Ishikawa (cell line): Measurements from ENCODE around the gene RNF141.

Experiments used
- CEBPB ChIP-seq: IDR thresholded peaks from 2 replicates; pipeline ENCODE4 v1.6.1; 2012
- CREB1 ChIP-seq: IDR thresholded peaks from 2 replicates; pipeline ENCODE4 v1.6.1; 2012; ENCODE audit warnings: low read depth
- EGR1 ChIP-seq: IDR thresholded peaks from 2 replicates; pipeline ENCODE4 v1.6.1; 2012
- EP300 ChIP-seq: IDR thresholded peaks from 2 replicates; pipeline ENCODE4 v1.6.1; 2012; ENCODE audit warnings: borderline replicate concordance
- FOXM1 ChIP-seq: IDR thresholded peaks from 2 replicates; pipeline ENCODE4 v1.6.1; 2012; ENCODE audit warnings: low read depth, borderline replicate concordance
- MAX ChIP-seq: IDR thresholded peaks from 2 replicates; pipeline ENCODE4 v1.6.1; 2012
- NFIC ChIP-seq: IDR thresholded peaks from 2 replicates; pipeline ENCODE4 v1.6.1; 2012
- RAD21 ChIP-seq: IDR thresholded peaks from 2 replicates; pipeline ENCODE4 v1.6.1; 2012; ENCODE audit warnings: low read depth
- REST ChIP-seq: IDR thresholded peaks from 2 replicates; pipeline ENCODE4 v1.6.1; 2012; ENCODE audit warnings: low read depth, mild to moderate bottlenecking
- TAF1 ChIP-seq: IDR thresholded peaks from 2 replicates; pipeline ENCODE4 v1.6.1; 2012; ENCODE audit warnings: low read depth, mild to moderate bottlenecking
- TCF12 ChIP-seq: IDR thresholded peaks from 2 replicates; pipeline ENCODE4 v1.6.1; 2012; ENCODE audit warnings: low read depth
- TEAD4 ChIP-seq: IDR thresholded peaks from 2 replicates; pipeline ENCODE4 v1.6.1; 2012
- USF1 ChIP-seq: IDR thresholded peaks from 2 replicates; pipeline ENCODE4 v1.6.1; 2012
- YY1 ChIP-seq: IDR thresholded peaks from 2 replicates; pipeline ENCODE4 v1.6.1; 2012; ENCODE audit warnings: low read depth
- ZBTB7A ChIP-seq: IDR thresholded peaks from 2 replicates; pipeline ENCODE4 v1.6.1; 2012; ENCODE audit warnings: low read depth

Gene RNF141

GRCh38 chr11:10537600-10537999 is 3.4 kb downstream of the RNF141 start:
- TF ChIP-seq ZBTB7A (no peak), TAF1 (no peak), CEBPB (no peak), CREB1 (no peak), MAX (no peak), EP300 (no peak), USF1 (no peak), REST (no peak), EGR1 (no peak), NFIC (no peak), YY1 (no peak), TEAD4 (no peak), FOXM1 (no peak), RAD21 (no peak), TCF12 (no peak)

- TF ChIP-seq EP300 = no peak
- no peak for TF ChIP-seq EGR1
- no peak for TF ChIP-seq MAX
- no peak for TF ChIP-seq REST
- no peak for TF ChIP-seq TCF12
- no peak for TF ChIP-seq FOXM1
- no peak for TF ChIP-seq CEBPB
- TF ChIP-seq ZBTB7A = no peak
- TF ChIP-seq CREB1 = no peak
- TF ChIP-seq USF1 = no peak
- TF ChIP-seq TEAD4 = no peak
- no peak for TF ChIP-seq RAD21
- TF ChIP-seq NFIC = no peak
- no peak for TF ChIP-seq TAF1
- no peak for TF ChIP-seq YY1
These were observed 6.7 kb downstream of the RNF141 start for GRCh38 chr11:10534316-10534715.

GRCh38 chr11:10533323-10533722 is 7.7 kb downstream of the RNF141 start:
- no peak for TF ChIP-seq NFIC
- TF ChIP-seq TEAD4 = no peak
- no peak for TF ChIP-seq MAX
- no peak for TF ChIP-seq CREB1
- no peak for TF ChIP-seq CEBPB
- no peak for TF ChIP-seq REST
- TF ChIP-seq USF1 = no peak
- no peak for TF ChIP-seq ZBTB7A
- TF ChIP-seq TAF1 = no peak
- no peak for TF ChIP-seq RAD21
- no peak for TF ChIP-seq TCF12
- no peak for TF ChIP-seq FOXM1

- TF ChIP-seq REST (no peak), USF1 (no peak), EGR1 (no peak), ZBTB7A (no peak), CEBPB (no peak), TCF12 (no peak), TEAD4 (no peak), RAD21 (no peak), YY1 (no peak), EP300 (no peak), NFIC (no peak), CREB1 (no peak), TAF1 (no peak), MAX (no peak), FOXM1 (no peak)
These were observed 8.5 kb downstream of the RNF141 start for GRCh38 chr11:10532526-10532925.
